Neural progenitor cell (in vitro differentiated cells): Measurements from ENCODE around the gene ITGA11. TPM values are rescaled to one million over a fixed set of nuclear protein-coding genes. Genes with fewer than 3 reads are reported as not detected.

Experiments
- DNase-seq: peaks from one replicate; pipeline ENCODE4 v3.0.0-alpha.2; 2016; ENCODE audit warnings: low spot score
- H2AFZ ChIP-seq: fragments of 200-600 bp; sonication (generic); replicated peaks from 2 replicates; pipeline ENCODE4 v1.6.1; 2016; ENCODE audit warnings: antibody characterized with exemption
- H3F3A ChIP-seq: fragments of 200-600 bp; sonication (generic); 2 replicates; pipeline ENCODE4 v1.6.1; 2016; ENCODE audit warnings: antibody characterized with exemption, low read depth
- H3K27ac ChIP-seq: fragments of 200-600 bp; sonication (generic); 2 replicates; pipeline ENCODE4 v1.5.1; 2016; ENCODE audit warnings: mild to moderate bottlenecking
- H3K27me3 ChIP-seq: fragments of 200-600 bp; sonication (generic); 2 replicates; pipeline ENCODE4 v1.6.1; 2016; ENCODE audit warnings: mild to moderate bottlenecking, moderate library complexity
- H3K36me3 ChIP-seq: fragments of 200-600 bp; sonication (generic); 2 replicates; pipeline ENCODE4 v1.5.1; 2016
- H3K4me1 ChIP-seq: fragments of 200-600 bp; sonication (generic); 2 replicates; pipeline ENCODE4 v1.6.1; 2016; ENCODE audit warnings: mixed run types
- H3K4me2 ChIP-seq: fragments of 200-600 bp; sonication (generic); 2 replicates; pipeline ENCODE4 v1.6.1; 2016
- H3K4me3 ChIP-seq: fragments of 200-600 bp; sonication (generic); 2 replicates; pipeline ENCODE4 v1.5.1; 2016
- H3K79me2 ChIP-seq: fragments of 200-600 bp; sonication (generic); 2 replicates; pipeline ENCODE4 v1.6.1; 2016; ENCODE audit warnings: low read depth
- H3K9ac ChIP-seq: fragments of 200-600 bp; sonication (generic); 2 replicates; pipeline ENCODE4 v1.6.1; 2016
- H3K9me3 ChIP-seq: fragments of 200-600 bp; sonication (generic); 2 replicates; pipeline ENCODE4 v1.5.1; 2016; ENCODE audit warnings: low read depth
- H4K20me1 ChIP-seq: fragments of 200-600 bp; sonication (generic); 2 replicates; pipeline ENCODE4 v1.6.1; 2016; ENCODE audit warnings: low read depth
- H3K27ac Mint-ChIP-seq: 3 replicates; pipeline ENCODE4 v1.8.0; 2021; ENCODE audit warnings: mixed read lengths
- H3K27me3 Mint-ChIP-seq: 2 replicates; pipeline ENCODE4 v1.8.0; 2022; ENCODE audit warnings: low read depth, mild to moderate bottlenecking, inconsistent platforms, moderate library complexity, mixed read lengths; ENCODE audit not compliant: insufficient read depth
- H3K36me3 Mint-ChIP-seq: 3 replicates; pipeline ENCODE4 v1.8.0; 2021; ENCODE audit warnings: mixed read lengths
- H3K4me1 Mint-ChIP-seq: 3 replicates; pipeline ENCODE4 v1.8.0; 2021; ENCODE audit warnings: mixed read lengths
- H3K4me3 Mint-ChIP-seq: 3 replicates; pipeline ENCODE4 v1.8.0; 2021; ENCODE audit warnings: mild to moderate bottlenecking, moderate library complexity, mixed read lengths
- H3K9me3 Mint-ChIP-seq: 3 replicates; pipeline ENCODE4 v1.8.0; 2020; ENCODE audit warnings: mixed read lengths
- CTCF ChIP-seq: fragments of 200-600 bp; sonication (generic); IDR thresholded peaks from 2 replicates; pipeline ENCODE4 v1.5.1; 2017; ENCODE audit warnings: antibody characterized with exemption, mild to moderate bottlenecking
- EZH2 ChIP-seq: fragments of 200-600 bp; sonication (generic); IDR thresholded peaks from 2 replicates; pipeline ENCODE4 v1.6.1; 2017; ENCODE audit warnings: antibody characterized with exemption, mild to moderate bottlenecking, moderate library complexity
- EZH2phosphoT487 ChIP-seq: fragments of 200-600 bp; sonication (generic); IDR thresholded peaks from 2 replicates; pipeline ENCODE4 v1.6.1; 2017; ENCODE audit warnings: antibody characterized with exemption
- total RNA-seq: library from RNA; depleted of rRNA; stranded (reverse); fragments of >200 nt; gene quantifications from 2 replicates; pipeline ENCODE4 v1.2.3, GENCODE V29; 2015; ENCODE audit warnings: low replicate concordance

ITGA11 gene
- total RNA-seq, 1 donor from 2014 or later: not detected

GRCh38 chr15:68433551-68433950 is 1.6 kb upstream of the ITGA11 start:
- no peak overlapping the region for H2AFZ ChIP-seq
- H3K9me3 ChIP-seq: no peaks in the 10 kb centered on the region
- no peaks in the 10 kb centered on the region for H3K36me3 Mint-ChIP-seq
- H3K4me3 ChIP-seq: no peak overlapping the region
- H3K4me1 Mint-ChIP-seq: peaks cover 12% of the 10 kb centered on the region
- peaks cover 15% of the 10 kb centered on the region for H4K20me1 ChIP-seq
- H3K4me1 ChIP-seq: peaks cover 6% of the 10 kb centered on the region
- H3K27me3 Mint-ChIP-seq: peaks cover 45% of the 10 kb centered on the region
- H3K9me3 Mint-ChIP-seq: peaks cover 2% of the 10 kb centered on the region
- no peak overlapping the region for H3K27ac Mint-ChIP-seq
- H3F3A ChIP-seq: no peaks in the 10 kb centered on the region
- DNase-seq: no peak
- TF ChIP-seq CTCF: no peak
- TF ChIP-seq EZH2phosphoT487: no peak
- TF ChIP-seq EZH2: no peak
- H3K27ac ChIP-seq: no peak overlapping the region
- H3K4me3 Mint-ChIP-seq: no peak overlapping the region
- H3K36me3 ChIP-seq: no peaks in the 10 kb centered on the region
- H3K79me2 ChIP-seq: no peaks in the 10 kb centered on the region
- no peak overlapping the region for H3K4me2 ChIP-seq
- H3K27me3 ChIP-seq: peaks cover 79% of the 10 kb centered on the region
- no peak overlapping the region for H3K9ac ChIP-seq

- Histone ChIP-seq H3K4me3 (peak overlapping the region; percentile 50), H3K27me3 (peaks cover 85% of the 10 kb centered on the region), H3K9me3 (no peaks in the 10 kb centered on the region), H3K36me3 (no peaks in the 10 kb centered on the region), H3F3A (no peaks in the 10 kb centered on the region), H3K4me1 (peaks cover 6% of the 10 kb centered on the region), H4K20me1 (peaks cover 15% of the 10 kb centered on the region), H3K9ac (no peak overlapping the region), H2AFZ (no peak overlapping the region), H3K27ac (no peak overlapping the region), H3K4me2 (peak overlapping the region; percentile 95), H3K79me2 (no peaks in the 10 kb centered on the region)
- Mint-ChIP-seq H3K4me3 (peak overlapping the region; percentile 76), H3K27ac (no peak overlapping the region), H3K9me3 (peaks cover 2% of the 10 kb centered on the region), H3K4me1 (peaks cover 12% of the 10 kb centered on the region), H3K36me3 (no peaks in the 10 kb centered on the region), H3K27me3 (peaks cover 54% of the 10 kb centered on the region)
- no peak for TF ChIP-seq EZH2
- no peak for TF ChIP-seq CTCF
- no peak for TF ChIP-seq EZH2phosphoT487
- DNase-seq: no peak
These were observed 590 bp upstream of the ITGA11 start for GRCh38 chr15:68432441-68433064.

GRCh38 chr15:68431037-68431791 is 749 bp downstream of the ITGA11 start:
- no peaks in the 10 kb centered on the region for H3F3A ChIP-seq
- H3K36me3 ChIP-seq: no peaks in the 10 kb centered on the region
- H3K4me1 ChIP-seq: peaks cover 6% of the 10 kb centered on the region
- peaks cover 15% of the 10 kb centered on the region for H4K20me1 ChIP-seq
- no peak overlapping the region for H3K27ac Mint-ChIP-seq
- H3K4me3 Mint-ChIP-seq: peak overlapping the region; percentile 79
- no peaks in the 10 kb centered on the region for H3K9me3 ChIP-seq
- H3K36me3 Mint-ChIP-seq: no peaks in the 10 kb centered on the region
- peaks cover 2% of the 10 kb centered on the region for H3K9me3 Mint-ChIP-seq
- H3K27ac ChIP-seq: no peak overlapping the region
- H3K4me2 ChIP-seq: peak overlapping the region; percentile 95
- H3K27me3 Mint-ChIP-seq: peaks cover 58% of the 10 kb centered on the region
- no peak for TF ChIP-seq CTCF
- peak; percentile 89 for TF ChIP-seq EZH2phosphoT487
- peak; percentile 95 for TF ChIP-seq EZH2
- peak overlapping the region; percentile 46 for H2AFZ ChIP-seq
- H3K9ac ChIP-seq: no peak overlapping the region
- H3K4me3 ChIP-seq: peak overlapping the region; percentile 50
- no peaks in the 10 kb centered on the region for H3K79me2 ChIP-seq
- peaks cover 91% of the 10 kb centered on the region for H3K27me3 ChIP-seq
- peaks cover 12% of the 10 kb centered on the region for H3K4me1 Mint-ChIP-seq
- DNase-seq: peak; percentile 55
